C4-2B (cell line): ENCODE data around the gene PRIMA1.

Experiments used
- ZFX ChIP-seq: fragments of 450-650 bp; IDR thresholded peaks from 2 replicates; pipeline ENCODE4 v1.6.1; 2017
- TF ChIP-seq, protein P1 (sequence below): fragments of 450-650 bp; conservative IDR thresholded peaks from 2 replicates; pipeline ENCODE4 v1.5.1; 2017; ENCODE audit warnings: mild to moderate bottlenecking

GRCh38 chr14:93682459-93682858 lies 105.8 kb downstream of the PRIMA1 start:
- TF ChIP-seq, protein P1, sequence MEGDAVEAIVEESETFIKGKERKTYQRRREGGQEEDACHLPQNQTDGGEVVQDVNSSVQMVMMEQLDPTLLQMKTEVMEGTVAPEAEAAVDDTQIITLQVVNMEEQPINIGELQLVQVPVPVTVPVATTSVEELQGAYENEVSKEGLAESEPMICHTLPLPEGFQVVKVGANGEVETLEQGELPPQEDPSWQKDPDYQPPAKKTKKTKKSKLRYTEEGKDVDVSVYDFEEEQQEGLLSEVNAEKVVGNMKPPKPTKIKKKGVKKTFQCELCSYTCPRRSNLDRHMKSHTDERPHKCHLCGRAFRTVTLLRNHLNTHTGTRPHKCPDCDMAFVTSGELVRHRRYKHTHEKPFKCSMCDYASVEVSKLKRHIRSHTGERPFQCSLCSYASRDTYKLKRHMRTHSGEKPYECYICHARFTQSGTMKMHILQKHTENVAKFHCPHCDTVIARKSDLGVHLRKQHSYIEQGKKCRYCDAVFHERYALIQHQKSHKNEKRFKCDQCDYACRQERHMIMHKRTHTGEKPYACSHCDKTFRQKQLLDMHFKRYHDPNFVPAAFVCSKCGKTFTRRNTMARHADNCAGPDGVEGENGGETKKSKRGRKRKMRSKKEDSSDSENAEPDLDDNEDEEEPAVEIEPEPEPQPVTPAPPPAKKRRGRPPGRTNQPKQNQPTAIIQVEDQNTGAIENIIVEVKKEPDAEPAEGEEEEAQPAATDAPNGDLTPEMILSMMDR: no peak
- TF ChIP-seq ZFX: no peak
